HG03095 (cell line): Measurements from ENCODE around the gene RPP30.
A peak's percentile ranks its signal among the peaks of the same experiment; 100 is the strongest.

Experiments
- ATAC-seq: cut with Tn5 transposase; IDR thresholded peaks from one replicate; pipeline ENCODE4 v1.9.1; 2021; ENCODE audit warnings: moderate library complexity; ENCODE audit not compliant: unreplicated experiment

The RPP30 gene

DNA sequence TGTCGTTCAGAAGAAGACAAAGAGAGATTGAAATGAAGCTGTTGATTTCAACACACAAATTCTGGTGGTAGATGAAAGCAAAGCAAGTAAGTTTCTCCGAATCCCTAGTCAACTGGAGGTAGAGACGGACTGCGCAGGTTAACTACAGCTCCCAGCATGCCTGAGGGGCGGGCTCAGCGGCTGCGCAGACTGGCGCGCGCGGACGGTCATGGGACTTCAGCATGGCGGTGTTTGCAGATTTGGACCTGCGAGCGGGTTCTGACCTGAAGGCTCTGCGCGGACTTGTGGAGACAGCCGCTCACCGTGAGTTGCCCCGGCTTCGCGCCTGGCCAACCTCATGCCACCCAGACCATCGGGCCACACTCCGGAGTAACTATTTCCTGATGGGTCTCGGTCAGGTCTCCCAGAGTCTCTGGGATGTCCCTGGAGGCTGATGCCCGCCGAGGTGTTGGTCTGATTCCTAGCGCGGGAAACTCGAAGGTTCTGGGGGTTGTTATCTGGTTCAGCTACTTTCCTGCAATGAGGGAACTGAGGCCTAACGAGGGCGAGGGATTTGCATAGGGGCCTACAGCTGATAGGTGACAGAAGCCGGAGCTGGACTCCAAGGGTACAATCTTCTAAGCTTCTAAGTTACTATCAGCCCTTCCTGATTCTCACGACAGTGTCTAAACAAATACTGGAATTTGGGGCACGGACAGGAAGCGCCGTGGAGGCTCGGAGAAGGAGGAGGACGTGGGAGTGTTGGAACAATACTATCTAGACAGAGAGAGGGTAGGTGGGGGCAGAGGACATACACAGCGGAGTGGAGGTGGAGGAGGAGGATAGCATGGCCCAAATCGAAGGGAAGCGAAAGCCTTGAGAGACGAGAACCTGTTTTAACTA is at the start of gene RPP30:
RPP30 (plus strand) TSS at position 209 of the 882 bp plus-strand sequence; CDS start at position 222, 13 bp downstream.
- peak; percentile 96 for ATAC-seq

DNA sequence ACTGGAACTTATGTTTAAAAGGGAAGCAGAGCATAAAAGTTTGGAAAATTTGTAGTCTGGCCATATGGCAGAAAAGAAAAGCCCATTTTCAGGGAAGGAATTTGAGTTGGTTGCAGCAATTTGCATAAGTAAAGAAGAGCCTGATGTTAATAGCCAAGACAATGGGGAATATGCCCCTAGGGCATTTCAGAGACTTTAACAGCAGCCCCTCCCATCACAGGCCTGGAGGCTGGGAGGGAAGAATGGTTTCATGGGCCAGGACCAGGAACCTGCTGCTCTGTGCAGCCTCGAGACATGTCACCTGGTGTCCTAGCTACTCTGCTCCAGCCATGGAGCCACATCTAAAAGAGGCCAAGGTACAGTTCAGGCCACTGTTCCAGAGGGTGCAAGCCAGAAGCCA is 49.3 kb upstream of the RPP30 start:
- no peak for ATAC-seq

DNA sequence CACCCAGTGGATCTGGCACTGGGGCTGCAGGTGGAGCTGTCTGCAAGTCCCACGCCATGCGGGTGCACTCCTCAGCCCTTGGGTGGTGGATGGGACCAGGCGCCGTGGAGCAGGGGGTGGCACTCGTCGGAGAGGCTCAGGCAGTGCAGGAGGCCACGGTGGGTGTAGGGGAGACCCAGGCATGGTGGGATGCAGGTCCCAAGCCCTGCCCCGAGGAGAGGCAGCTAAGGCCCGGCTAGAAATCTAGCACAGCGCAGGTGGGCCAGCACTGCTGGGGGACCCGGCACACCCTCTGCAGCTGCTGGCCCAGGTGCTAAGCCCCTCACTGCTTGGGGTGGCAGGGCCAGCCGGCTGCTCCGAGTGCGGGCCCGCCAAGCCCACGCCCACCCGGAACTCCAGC is 39.7 kb upstream of the RPP30 start:
- no peak for ATAC-seq

DNA sequence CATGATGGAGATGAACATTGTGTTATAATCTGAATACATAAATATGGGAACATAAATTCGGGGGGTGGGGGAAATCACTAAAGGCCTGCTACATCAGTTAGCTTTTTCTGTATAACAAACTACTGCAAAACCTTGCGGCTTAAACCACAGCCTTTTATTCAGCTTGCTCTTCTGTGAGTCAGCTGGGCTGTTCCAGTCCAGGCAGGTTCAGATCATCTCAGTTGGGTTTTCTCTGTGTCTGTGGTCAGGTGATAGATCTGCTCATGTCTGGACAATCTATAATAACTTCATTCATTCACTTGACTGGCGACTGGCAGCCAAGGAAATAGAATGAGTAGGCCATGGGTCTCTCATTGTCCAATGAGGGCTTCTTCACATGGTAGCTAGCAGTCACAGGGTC is 37.4 kb upstream of the RPP30 start:
- no peak for ATAC-seq

DNA sequence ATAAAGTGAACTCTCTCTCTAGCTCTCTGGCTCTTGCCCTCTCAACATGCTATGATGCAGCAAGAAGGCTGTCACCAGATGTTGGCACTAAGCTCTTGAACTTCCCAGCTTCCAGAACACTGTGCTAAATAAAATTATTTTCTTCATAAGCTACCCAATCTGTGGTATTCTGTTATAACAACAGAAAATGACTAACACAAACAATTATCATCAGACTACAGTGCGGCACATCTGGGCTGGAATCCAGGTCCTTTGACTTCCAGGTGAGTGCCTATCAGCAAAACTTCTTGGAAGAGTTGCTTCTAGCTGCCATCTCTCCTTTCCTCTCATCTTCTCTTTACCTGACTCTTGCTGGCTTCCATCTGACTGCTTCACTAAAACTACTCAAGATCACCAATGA is 34.3 kb upstream of the RPP30 start:
- no peak for ATAC-seq

DNA sequence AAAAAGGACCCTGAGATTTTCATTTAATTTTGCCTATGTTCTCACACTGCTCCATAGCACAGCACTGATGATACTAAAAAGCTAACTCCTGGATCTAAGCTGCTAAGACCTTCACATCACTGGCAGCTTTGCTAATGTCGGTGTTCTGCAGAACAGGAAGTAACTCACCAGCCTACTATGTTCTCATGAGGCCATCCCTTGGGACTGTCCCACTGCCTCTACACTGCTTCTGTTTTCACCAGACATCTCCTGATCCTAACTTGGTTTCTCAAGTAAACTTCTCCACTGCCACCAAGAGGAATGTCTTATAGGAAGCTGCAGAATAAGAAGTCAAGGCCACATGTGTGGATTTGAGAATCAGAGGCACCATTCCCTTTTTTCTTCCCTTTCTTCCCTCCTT is 29.0 kb upstream of the RPP30 start:
- no peak for ATAC-seq

DNA sequence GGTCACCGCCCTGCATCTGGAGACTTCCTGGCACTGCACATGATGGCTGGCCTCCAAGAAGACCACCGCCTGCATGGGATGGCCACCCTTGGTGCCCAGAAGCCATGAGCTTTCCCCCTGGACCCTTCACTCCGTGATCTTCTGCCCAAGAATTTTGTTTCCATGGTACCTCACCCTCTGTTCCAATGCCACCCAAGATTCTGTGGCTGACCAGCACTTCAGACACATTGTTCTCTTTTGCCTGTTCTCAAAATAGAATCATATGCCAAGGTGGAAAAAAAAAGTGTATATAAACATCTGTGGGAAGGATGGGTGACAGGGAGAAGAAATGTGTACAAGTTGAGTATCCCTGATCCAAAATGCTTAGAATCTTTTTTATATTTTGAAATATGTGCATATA is 26.0 kb upstream of the RPP30 start:
- no peak for ATAC-seq

DNA sequence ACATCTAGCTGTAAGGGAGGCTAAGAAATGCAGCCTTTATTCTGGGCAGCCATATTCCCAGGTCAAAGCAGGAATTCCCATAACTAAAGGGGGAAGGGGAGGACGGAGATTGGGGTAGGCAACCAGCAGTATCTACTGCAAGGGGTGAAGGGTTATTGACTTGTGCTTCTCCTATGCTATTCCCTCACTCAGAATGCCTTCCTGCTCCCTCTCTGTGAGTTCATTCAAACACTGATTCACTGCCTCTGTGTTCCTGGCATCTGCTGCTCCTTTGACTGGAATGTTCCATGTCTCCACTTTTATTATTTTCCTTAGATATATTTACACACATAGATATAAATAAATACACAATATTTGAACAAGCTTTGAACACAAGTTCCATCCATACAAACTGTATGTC is 25.0 kb upstream of the RPP30 start:
- no peak for ATAC-seq

DNA sequence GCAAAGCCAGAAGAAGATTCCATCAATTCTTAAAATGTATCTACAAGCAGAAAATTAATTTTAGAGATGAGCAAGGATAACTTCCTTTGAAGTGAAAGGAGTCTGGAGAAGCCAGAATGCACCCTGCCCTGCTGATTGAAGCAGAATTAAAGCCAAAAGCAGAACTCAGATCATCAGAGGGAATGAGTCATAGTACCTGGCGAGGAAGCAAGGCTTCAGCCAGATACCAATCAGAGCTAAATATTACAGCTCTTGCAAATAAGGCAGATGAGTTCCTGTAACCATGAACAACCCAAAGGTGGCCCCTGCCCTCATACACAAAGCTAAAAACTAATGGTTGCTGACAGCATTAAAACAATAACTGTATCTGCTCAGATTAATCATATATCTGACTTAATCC is 24.3 kb upstream of the RPP30 start:
- ATAC-seq: no peak

DNA sequence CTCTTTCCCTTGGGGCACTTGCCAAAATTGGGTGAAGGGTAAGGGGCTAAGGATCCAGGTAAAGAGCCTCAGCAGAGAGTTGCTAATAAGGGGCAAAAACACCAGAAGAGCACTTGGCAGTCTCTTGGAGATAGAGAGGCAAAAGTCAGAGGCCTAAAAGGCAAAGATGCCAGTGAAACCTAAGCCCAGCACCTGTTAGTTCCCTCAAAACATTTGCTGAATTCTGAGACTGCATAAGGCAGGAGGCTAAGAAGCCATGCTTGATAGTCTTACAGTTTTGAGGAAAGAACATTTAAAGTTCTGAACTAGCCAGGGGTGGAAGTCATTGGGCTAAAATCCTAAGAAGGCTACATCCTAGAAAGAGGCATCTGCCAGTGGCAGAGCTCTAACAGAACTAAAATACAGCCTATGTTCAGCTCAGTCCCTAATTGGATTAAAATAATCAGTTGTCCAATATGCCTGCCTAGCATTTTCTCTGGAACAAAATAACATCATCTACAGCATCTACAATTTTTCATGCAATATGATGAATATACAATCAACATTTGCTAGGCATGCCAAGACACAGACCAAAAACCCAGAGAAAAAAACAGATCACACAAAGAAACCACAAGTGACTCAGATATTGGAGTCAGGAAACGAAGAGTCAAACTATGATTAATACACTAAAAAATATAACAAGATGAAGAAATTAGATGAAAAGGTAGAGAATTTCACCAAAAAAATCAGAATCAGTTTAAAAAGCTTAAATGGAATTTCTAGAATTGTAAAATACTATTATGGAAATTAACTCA is 21.6 kb upstream of the RPP30 start:
- no peak for ATAC-seq

DNA sequence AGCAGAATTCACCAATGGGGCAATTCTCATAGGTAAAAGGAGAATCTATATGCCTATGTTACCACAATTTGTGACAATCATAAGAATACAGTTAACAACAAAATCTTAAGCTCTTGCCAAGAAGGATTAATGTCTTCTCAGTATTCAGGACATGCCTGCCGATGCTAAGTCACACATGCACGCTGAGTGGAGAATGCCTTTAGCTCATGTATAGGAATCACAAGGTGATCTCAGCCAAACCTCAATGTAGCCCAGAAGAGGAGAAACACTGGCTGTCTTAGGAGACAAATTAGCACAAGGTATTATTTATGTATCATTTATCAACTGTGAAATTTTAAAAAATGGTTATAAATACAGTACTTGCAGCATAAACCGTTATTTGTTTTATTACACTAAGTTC is 16.6 kb upstream of the RPP30 start:
- no peak for ATAC-seq

DNA sequence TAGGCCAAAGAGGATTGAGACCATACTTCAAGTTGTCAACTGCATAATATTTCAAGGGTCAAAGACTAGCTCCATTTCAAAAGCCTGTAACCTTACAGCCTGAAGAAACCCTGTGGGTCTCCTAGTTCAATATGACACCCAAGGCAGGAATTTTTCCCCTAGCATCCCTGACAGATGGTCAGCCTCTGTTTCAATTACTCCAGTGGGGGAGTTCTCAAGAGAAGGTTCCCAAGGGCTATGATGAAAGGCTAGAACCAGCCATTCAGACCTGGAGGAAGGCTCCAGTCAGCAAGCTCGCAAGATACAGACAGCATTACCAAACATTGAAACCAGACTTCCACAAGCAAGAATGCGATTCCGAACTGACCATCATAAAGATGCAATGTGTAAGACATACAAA is 15.5 kb upstream of the RPP30 start:
- no peak for ATAC-seq

DNA sequence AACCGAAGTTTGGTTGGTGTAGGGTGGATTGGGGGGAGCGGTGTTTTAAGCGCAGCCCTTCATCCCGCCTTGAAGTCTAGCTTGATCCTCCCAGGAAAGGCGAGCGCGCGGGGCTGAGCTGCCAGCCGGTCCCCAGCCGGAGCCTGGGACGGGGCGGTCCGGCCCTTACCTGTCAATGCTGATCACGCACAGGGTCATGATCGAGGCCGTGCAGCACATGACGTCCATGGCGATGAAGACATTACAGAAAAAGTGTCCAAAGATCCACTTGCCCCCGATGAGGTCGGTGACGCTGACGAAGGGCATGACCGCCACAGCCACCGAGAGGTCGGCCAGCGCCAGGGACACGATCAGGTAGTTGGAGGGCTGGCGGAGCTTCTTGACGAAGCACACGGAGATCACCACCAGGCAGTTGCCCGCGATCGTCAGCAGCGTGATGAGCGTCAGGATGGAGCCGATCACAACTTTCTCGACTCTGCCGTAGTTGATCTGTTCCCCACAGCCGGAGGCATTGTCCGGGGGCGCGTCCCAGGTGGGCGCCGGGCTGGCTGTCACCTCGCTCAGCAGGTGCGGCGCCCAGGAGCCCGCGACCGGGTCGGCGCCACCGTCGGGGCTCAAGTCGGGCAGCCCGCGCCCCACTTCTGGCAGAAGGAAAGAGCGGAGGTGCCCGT is 14.7 kb upstream of the RPP30 start:
- no peak for ATAC-seq

DNA sequence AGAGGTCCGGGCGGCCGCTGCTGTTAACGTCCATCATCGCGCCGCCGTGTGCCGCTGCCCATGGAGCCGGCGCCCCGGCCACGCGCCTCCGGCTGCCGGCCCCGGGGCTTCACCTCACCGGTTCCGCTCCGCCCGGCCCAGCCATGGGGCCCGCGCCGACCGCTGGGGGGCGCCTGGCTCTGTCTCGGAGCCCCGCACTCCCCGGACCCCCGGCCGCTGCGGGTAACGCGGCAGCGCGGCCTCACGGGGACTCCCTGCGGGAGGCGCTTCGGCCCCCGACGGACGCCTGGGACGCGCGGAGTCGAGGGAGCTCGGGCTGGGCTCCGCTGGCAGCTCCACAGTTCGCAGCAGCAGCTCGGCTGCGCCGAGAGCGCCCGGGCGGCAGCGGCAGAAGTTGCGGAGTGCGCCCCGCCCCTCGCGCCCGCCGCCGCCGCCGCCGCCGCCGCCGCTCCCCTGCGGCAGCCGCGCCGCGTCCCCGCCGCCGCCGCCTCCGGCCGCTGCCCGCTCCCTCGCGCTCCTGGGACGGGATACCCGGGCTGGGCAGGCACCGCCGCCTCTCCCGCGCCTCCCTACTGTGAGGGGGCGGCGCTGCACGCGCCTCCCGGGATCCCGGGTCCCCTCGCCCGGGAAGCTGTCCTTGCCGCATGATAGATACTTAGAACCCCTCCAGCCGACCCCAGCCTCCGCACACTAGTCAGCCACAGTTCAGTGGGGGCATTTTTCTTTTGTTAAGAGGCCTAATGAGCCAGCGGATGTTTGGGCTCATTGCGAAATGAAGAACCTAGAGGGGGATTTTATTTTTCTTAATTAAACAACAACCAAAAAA is 13.9 kb upstream of the RPP30 start, which contains the start of gene HTR7:
HTR7 (minus strand) TSS at position 405 of the 826 bp plus-strand sequence; CDS start at position 37, 368 bp downstream.
- peak; percentile 66 for ATAC-seq

DNA sequence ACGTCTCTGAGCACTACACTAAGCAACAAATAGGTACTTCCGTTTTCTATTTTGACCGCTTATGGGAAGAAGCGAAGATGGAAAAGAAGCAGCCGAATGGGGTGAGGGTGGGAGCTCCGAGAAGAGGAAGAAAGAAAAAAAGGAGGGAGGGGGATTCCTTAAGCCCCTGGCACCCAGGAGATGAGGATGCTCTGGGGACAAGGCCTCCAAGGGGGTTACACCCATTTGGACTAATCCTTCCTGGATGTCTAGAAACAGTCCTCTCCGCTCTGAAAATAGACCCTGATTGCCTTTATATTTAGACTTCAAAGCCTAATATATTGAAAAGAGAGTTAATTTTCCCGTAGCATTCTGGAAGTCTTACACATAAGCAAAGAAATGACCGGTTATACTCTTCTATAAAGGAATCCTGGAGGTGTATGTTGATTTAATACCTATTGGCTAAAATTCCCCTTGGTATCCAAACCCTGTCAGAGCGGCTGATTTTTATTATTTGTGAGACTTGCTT is 13.3 kb upstream of the RPP30 start:
- no peak for ATAC-seq

DNA sequence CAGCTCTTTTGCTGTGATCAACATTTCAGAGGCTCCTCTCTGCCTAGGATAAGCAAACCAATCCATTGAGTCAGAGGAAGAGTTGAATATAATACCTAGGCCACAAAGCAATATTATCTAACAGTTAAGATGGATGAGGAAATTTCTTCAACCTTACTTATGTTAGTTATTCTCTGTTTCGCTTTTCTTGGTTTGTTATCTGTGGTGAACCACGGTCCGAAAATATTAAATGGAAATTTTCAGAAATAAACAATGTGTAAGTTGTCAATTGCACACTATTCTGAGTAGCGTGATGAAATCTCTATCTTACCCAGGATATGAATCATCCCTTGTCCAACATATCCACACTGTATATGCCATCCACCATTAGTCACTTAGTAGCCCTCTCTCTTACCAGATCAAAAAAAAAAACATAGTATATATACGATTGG is 12.4 kb upstream of the RPP30 start:
- ATAC-seq: no peak

DNA sequence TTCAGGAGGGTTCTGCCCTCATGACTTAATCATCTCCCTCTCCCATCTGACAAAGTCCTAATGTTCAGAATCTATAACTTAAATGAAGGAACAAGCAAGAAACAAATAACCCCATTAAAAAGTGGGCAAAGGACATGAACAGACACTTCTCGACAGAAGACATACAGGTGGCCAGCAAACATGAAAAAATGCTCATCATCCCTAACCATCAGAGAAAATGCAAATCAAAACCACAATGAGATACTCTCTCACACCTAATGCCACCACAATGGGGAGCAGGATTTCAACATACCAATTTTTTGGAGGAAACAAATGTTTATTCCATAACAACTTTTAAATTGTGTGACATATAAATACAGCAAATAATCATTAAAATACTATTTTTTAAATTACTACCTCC is 11.0 kb upstream of the RPP30 start:
- ATAC-seq: no peak

DNA sequence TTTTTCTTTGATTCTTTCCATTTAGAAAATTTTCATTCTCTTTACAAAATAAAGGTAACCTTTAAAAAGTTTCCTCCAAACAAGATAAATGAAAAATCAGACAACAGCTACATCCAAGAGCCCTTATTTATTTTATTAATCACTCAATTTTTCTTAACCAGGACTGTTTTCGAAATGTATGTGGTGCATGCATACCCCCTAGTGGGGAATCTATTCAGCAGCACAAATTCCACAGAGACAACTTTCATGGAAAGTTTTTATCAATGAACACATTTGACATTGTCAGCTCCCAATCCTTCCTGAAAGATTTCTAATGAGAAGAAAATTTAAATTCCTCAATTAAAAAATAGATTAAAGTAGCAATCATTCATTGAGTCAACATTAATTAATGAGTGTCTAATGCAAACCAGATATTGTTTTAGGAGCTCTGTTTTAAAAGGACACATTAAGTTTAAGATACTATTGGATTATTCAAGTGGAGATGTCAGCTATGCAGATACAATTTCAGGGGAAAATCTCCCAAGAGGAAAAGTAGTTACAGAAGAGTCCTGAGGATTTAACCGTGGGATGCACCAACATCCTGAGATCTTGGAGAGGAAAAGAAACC is 8.8 kb upstream of the RPP30 start:
- ATAC-seq: no peak

DNA sequence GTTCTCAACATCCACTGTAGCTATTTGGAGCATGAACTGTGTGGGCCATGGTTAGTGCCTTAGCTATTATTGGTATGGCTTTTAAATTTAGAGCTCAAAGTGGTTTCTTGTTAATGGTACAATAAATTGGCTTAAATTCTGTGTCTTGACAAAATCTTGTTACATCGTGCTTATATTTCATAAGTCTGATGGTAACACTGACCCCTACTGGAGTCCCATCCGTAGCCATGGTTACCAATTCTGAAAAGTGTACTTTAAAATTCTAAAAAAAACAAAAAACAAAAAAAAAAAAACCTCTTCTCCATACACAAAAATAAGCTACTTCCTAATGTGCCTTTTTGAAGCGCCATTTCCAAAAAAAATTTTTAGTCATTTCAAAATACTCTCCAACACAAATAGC is 6.4 kb upstream of the RPP30 start:
- ATAC-seq: no peak

DNA sequence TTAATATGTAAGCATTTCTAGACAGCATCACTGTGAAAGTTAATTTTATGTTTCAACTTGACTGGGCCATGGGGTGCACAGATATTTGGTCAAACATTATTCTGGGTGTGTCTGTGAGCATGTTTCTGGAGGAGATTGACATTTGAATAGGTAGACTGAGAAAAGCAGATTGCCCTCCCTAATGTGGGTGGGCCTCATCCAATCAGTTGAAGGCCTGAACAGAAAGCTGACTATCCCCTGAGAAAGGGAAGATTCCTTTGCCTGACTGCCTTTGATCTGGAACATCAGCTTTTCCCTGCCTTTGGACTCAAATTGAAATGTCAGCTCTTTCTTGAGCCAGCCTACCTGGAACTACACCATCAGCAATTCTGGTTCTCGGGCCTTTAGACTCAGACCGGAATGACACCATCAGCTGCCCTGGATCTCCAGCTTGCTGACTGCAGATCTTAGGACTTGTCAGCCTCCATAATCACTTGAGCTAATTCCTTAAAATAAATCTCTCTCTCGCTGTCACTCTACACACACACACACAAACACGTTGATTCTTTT is 5.7 kb upstream of the RPP30 start:
- ATAC-seq: no peak
